ENCODE data around the gene FAM234B. TPM values are rescaled to one million over a fixed set of nuclear protein-coding genes. Genes with fewer than 3 reads are reported as not detected.

The FAM234B gene
- total and polyA plus RNA-seq, 2 donors (not counting 1 experiment from before 2014, with no cell fraction given), result 2.6 to 8.2 TPM

GRCh38 chr12:13087766-13088165, 43.6 kb downstream of the FAM234B start:
- ATAC-seq (ENCODE audit: low read depth) (no peak), DNase-seq (no peak)
- Histone ChIP-seq H4K20me1 (ENCODE audit: control insufficient read depth, insufficient read depth, low read length, poor library complexity, severe bottlenecking) (no peaks in the 10 kb centered on the region), H3K4me2 (replicated peaks; ENCODE audit: low read depth, low read length, poor library complexity, severe bottlenecking) (no peak overlapping the region), H3K27me3 (replicated peaks in 1 of 4; ENCODE audit: control extremely low read depth in 1 of 4, control insufficient read depth in 3 of 4, insufficient read depth in 4 of 4, low read length in 3 of 4) (no peaks in the 10 kb centered on the region), H3K27ac (ENCODE audit: low read length in 2 of 2) (no peak overlapping the region), H3K36me3 (replicated peaks in 1 of 2; ENCODE audit: control extremely low read depth in 1 of 2, control insufficient read depth in 1 of 2, extremely low read depth in 1 of 2, insufficient read depth in 2 of 2, low read length in 1 of 2) (no peaks in the 10 kb centered on the region), H3K4me3 (ENCODE audit: control extremely low read depth in 1 of 5, extremely low read depth in 1 of 5, insufficient read depth in 1 of 5, low read depth in 2 of 5, low read length in 4 of 5) (no peak overlapping the region), H3K9me3 (ENCODE audit: control extremely low read depth in 1 of 3, control insufficient read depth in 2 of 3, insufficient read depth in 1 of 3, low read length in 2 of 3) (no peaks in the 10 kb centered on the region), H3K9ac (ENCODE audit: low read length) (no peak overlapping the region), H2AFZ (ENCODE audit: insufficient read depth, low read depth, low read length, poor library complexity, severe bottlenecking) (no peak overlapping the region), H3K79me2 (ENCODE audit: control insufficient read depth, insufficient read depth, low read length) (no peaks in the 10 kb centered on the region), H3K4me1 (ENCODE audit: control insufficient read depth in 2 of 2, insufficient read depth in 2 of 2, low read length in 2 of 2) (peaks cover 8 to 14% of the 10 kb centered on the region in 2 donors)
- H3K9me3 Mint-ChIP-seq (ENCODE audit: insufficient read depth), result no peaks in the 10 kb centered on the region
- ChIA-PET POLR2A (interaction anchor here (0.5 kb wide), 1 partner anchor 168 kb away, joined by 3 read pairs; no protein-coding TSS in a partner anchor), CTCF (no interaction called here)
- 92% methylated on average over 5 of the region's 5 CpGs for WGBS (ENCODE audit: insufficient coverage)
- no peaks in the 10 kb centered on the region for H3K27me3 Mint-ChIP-seq
- H3K4me3 Mint-ChIP-seq, result no peak overlapping the region
- no peak for TF ChIP-seq EZH2 (IDR thresholded peaks at IDR 0.05; ENCODE audit: borderline replicate concordance, insufficient read depth, low read depth, low read length, poor library complexity, severe bottlenecking)
- TF ChIP-seq CTCF (IDR thresholded peaks at IDR 0.05), result no peak
- intact Hi-C loops (cut with micrococcal nuclease), result no loop called here
- peaks cover 12% of the 10 kb centered on the region for H3K4me1 Mint-ChIP-seq
- no peak overlapping the region for H3K27ac Mint-ChIP-seq

- no peak overlapping the region for H3K9ac ChIP-seq (ENCODE audit: low read length)
- no peak overlapping the region for H2AFZ ChIP-seq (ENCODE audit: insufficient read depth, low read depth, low read length, poor library complexity, severe bottlenecking)
- no peak overlapping the region for H3K27ac ChIP-seq (ENCODE audit: low read length in 2 of 2)
- H3K36me3 ChIP-seq (replicated peaks in 1 of 2; ENCODE audit: control extremely low read depth in 1 of 2, control insufficient read depth in 1 of 2, extremely low read depth in 1 of 2, insufficient read depth in 2 of 2, low read length in 1 of 2), result no peaks in the 10 kb centered on the region
- no peaks in the 10 kb centered on the region for H3K9me3 ChIP-seq (ENCODE audit: control extremely low read depth in 1 of 3, control insufficient read depth in 2 of 3, insufficient read depth in 1 of 3, low read length in 2 of 3)
- no peaks in the 10 kb centered on the region for H3K79me2 ChIP-seq (ENCODE audit: control insufficient read depth, insufficient read depth, low read length)
- no peak overlapping the region for H3K27ac Mint-ChIP-seq
- H3K4me1 ChIP-seq (ENCODE audit: control insufficient read depth in 2 of 2, insufficient read depth in 2 of 2, low read length in 2 of 2), result peaks cover 8 to 14% of the 10 kb centered on the region in 2 donors
- intact Hi-C loops (cut with micrococcal nuclease), result no loop called here
- DNase-seq (no peak), ATAC-seq (ENCODE audit: low read depth) (no peak)
- H3K4me3 ChIP-seq (ENCODE audit: control extremely low read depth in 1 of 5, extremely low read depth in 1 of 5, insufficient read depth in 1 of 5, low read depth in 2 of 5, low read length in 4 of 5), result no peak overlapping the region
- H3K4me3 Mint-ChIP-seq, result no peak overlapping the region
- H3K27me3 ChIP-seq (replicated peaks in 1 of 4; ENCODE audit: control extremely low read depth in 1 of 4, control insufficient read depth in 3 of 4, insufficient read depth in 4 of 4, low read length in 3 of 4), result no peaks in the 10 kb centered on the region
- H3K27me3 Mint-ChIP-seq, result no peaks in the 10 kb centered on the region
- no peak overlapping the region for H3K4me2 ChIP-seq (replicated peaks; ENCODE audit: low read depth, low read length, poor library complexity, severe bottlenecking)
- peaks cover 12% of the 10 kb centered on the region for H3K4me1 Mint-ChIP-seq
- 100% methylated on average over 2 of the region's 4 CpGs for WGBS (ENCODE audit: insufficient coverage)
- no peaks in the 10 kb centered on the region for H3K9me3 Mint-ChIP-seq (ENCODE audit: insufficient read depth)
- no peak for TF ChIP-seq EZH2 (IDR thresholded peaks at IDR 0.05; ENCODE audit: borderline replicate concordance, insufficient read depth, low read depth, low read length, poor library complexity, severe bottlenecking)
- no peak for TF ChIP-seq CTCF (IDR thresholded peaks at IDR 0.05)
- ChIA-PET CTCF (no interaction called here), POLR2A (no interaction called here)
- H4K20me1 ChIP-seq (ENCODE audit: control insufficient read depth, insufficient read depth, low read length, poor library complexity, severe bottlenecking), result no peaks in the 10 kb centered on the region
Observed at GRCh38 chr12:13088496-13088895, 44.3 kb downstream of the FAM234B start.
